GM12865 (cell line): ENCODE data around the gene UXT.
A peak's percentile ranks its signal among the peaks of the same experiment; 100 is the strongest.

Experiments
- DNase-seq: peaks from one replicate; pipeline ENCODE4 v3.0.0; 2010; ENCODE audit warnings: low read depth
- H3K4me3 ChIP-seq: 2 replicates; pipeline ENCODE4 v1.5.1; 2011; ENCODE audit warnings: mild to moderate bottlenecking, low read depth, low read length, control low read depth
- CTCF ChIP-seq: IDR thresholded peaks from 2 replicates; pipeline ENCODE4 v1.5.1; 2011; ENCODE audit warnings: low read length, control low read depth, low read depth, inconsistent platforms; ENCODE audit not compliant: insufficient read depth; ENCODE audit errors: missing control alignments

Gene UXT

DNA sequence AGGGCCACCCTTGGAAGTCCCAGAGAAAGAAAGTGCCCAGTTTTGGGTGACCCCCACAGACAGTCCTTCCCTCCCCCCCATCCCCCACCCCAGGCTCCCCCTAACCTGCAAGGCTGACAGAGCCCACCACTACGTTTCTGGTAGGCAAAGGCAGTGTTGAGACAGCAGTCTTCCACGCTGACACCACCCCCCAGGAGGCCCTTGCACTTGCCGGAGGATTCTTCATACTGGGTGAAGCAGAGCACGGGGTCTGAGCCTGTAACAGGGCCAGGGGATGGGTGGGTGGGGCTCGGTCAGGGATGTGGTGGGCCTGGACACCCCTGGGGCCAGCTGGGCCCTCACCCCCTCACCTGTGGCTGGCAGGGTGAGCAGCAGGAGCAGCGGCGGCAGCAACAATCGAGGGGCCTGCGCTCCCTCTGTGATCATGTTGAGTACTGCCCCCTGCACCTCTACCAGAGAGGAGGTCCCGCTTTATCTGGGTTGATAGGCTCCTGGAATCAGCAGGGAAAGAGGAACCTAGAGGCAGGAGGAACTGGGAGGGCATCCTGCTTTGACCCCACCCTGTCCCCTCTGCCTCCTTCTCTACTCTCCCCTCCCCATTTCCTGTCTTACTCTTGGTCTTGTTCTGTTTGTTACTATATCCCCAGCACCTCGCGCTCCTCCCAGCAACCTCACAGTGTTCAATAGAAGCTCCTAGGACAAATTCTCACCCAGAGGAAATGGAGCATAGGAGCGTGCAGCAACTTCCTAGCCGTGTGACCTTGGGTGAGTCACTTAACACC lies 29.4 kb downstream of the UXT start, which contains the start of gene CFP:
TSS of gene CFP (minus strand) at position 512 of the 782 bp plus-strand sequence. CDS start at position 426, 86 bp downstream.
- H3K4me3 ChIP-seq: peak within 1 kb of the TSS; percentile 31
- no peak for DNase-seq
- no peak for TF ChIP-seq CTCF

DNA sequence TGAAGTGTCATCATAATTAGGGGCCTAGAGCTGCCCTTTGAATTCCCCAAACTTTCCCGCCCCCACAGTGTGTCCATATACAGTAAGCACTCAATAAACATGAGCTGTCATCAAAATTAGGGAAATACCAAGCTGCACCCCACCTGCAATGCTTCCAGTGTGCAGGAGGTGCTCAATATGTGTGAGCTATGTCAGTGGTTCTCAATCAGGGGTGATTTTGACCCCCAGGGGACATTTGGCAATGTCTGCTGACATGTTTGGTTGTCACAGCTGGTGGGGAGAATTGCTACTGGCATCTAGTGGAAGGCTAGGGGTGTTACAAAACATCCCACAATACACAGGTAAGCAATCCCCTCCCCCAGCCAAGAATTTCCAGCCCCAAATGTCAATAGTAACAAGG lies 30.0 kb downstream of the UXT start:
- no peak overlapping the region for H3K4me3 ChIP-seq
- peak; percentile 65 for DNase-seq
- peak; percentile 22 for TF ChIP-seq CTCF

GRCh38 chrX:47625365-47625764 lies 33.6 kb downstream of the UXT start:
- no peak for DNase-seq
- TF ChIP-seq CTCF: no peak
- no peak overlapping the region for H3K4me3 ChIP-seq

GRCh38 chrX:47623540-47624027 lies 35.4 kb downstream of the UXT start:
- H3K4me3 ChIP-seq: no peak overlapping the region
- TF ChIP-seq CTCF: no peak
- no peak for DNase-seq

DNA sequence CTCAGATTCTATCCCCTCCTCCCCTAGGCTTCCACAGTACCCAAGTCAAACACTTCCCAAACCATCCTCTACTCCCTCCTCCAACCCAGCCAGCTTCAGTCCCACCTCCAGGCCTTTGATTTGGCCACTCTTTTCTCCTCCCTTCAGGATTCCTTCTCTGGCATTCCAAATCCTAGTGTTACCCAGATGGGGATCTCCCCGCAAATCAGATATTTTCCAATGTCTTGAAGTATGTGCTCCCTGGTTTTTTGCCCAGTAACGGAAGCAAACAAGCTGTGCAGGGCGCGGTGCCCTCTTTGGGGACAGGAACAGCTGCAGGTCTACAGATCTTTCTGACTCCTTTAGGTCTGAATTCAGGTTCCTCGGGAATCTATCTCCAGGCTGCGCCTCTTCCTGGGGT lies 37.1 kb downstream of the UXT start:
- H3K4me3 ChIP-seq: no peak overlapping the region
- TF ChIP-seq CTCF: no peak
- no peak for DNase-seq

GRCh38 chrX:47620303-47620685 lies 38.7 kb downstream of the UXT start:
- no peak overlapping the region for H3K4me3 ChIP-seq
- TF ChIP-seq CTCF: no peak
- DNase-seq: no peak
